H1 (cell line): ENCODE data around the gene SIT1. TPM values are rescaled to one million over a fixed set of nuclear protein-coding genes. Genes with fewer than 3 reads are reported as not detected.

ENCODE experiments used
- GABPA ChIP-seq: IDR thresholded peaks from 2 replicates; pipeline ENCODE4 v1.6.1; 2011; ENCODE audit warnings: mild to moderate bottlenecking, low read length, moderate library complexity, borderline replicate concordance; ENCODE audit not compliant: insufficient read depth
- GTF2F1 ChIP-seq: IDR thresholded peaks from 2 replicates; pipeline ENCODE4 v1.6.1; 2012; ENCODE audit warnings: low read depth, low read length, improper control_type of control experiment, borderline replicate concordance
- PHF8 ChIP-seq: fragments of 200-600 bp; sonication (generic); conservative IDR thresholded peaks from 2 replicates; pipeline ENCODE4 v1.7.1; 2012; ENCODE audit warnings: low read depth, mild to moderate bottlenecking, inconsistent platforms, low read length, moderate library complexity
- polyA plus RNA-seq, 7 experiments: library from polyadenylated mRNA; depleted of rRNA in 3 of 7; stranded (reverse) in 5 of 7; unstranded in 2 of 7; fragments of >200 nt in 5 of 7; fragments of 200-250 nt in 2 of 7; gene quantifications; 1 replicate in 5 of 7; 2 replicates in 1 of 7; 4 replicates in 1 of 7; pipeline versions ENCODE4 v1.2.1 to v1.2.3, GENCODE V29; 2011 to 2013; ENCODE audit warnings: missing spikeins in 2 of 7, mixed read lengths in 2 of 7
- total RNA-seq: library from RNA; stranded (reverse); fragmentation: NEBNext Ultra II Directional; extraction: Animal tissue kit (Norgen Biotek cat#: 25700); gene quantifications from 2 replicates; pipeline ENCODE4 v1.2.1, GENCODE V29; 2021

The SIT1 gene
- total and polyA plus RNA-seq, 2 of the 8 experiments (the other 6 are each of a cell fraction or from before 2014, with no cell fraction given), result 8.2 to 12.8 TPM

GRCh38 chr9:35628389-35628991 lies 22.2 kb downstream of the SIT1 start (continued):
- TF ChIP-seq GTF2F1 (no peak), PHF8 (no peak), GABPA (no peak)
